Breast epithelium (tissue), 3 donors: ENCODE measurements around the gene WDR70.

Experiments
- CTCF ChIP-seq, 3 donors: fragments of 450-650 bp; IDR thresholded peaks; one replicate each; pipeline ENCODE4 v1.5.1; 2016 to 2017; ENCODE audit warnings: antibody characterized with exemption in 3 of 3, mild to moderate bottlenecking in 3 of 3, moderate library complexity in 3 of 3
- POLR2A ChIP-seq: fragments of 450-650 bp; IDR thresholded peaks from one replicate; pipeline ENCODE4 v1.6.1; 2016; ENCODE audit warnings: antibody characterized with exemption, mild to moderate bottlenecking, moderate library complexity

GRCh38 chr5:37722236-37723161 lies 343.4 kb downstream of the WDR70 start:
- TF ChIP-seq POLR2A (no peak), CTCF (IDR thresholded peaks at IDR 0.05) (no peak)
